Body of pancreas (tissue), 4 donors: Measurements from ENCODE around the gene KLHL36.

Experiments
- CTCF ChIP-seq, 7 experiments: fragments of 450-650 bp in 4 of 7; fragments of 200-600 bp in 3 of 7; sonication (generic) in 3 of 7; IDR thresholded peaks; one replicate each; pipeline ENCODE4 v1.5.1; 2016 to 2019; ENCODE audit warnings: antibody characterized with exemption in 7 of 7
- POLR2A ChIP-seq, 3 donors: fragments of 450-650 bp; IDR thresholded peaks; one replicate each; pipeline ENCODE4 v1.6.1; 2016; ENCODE audit warnings: antibody characterized with exemption in 3 of 3, mild to moderate bottlenecking in 2 of 3

- TF ChIP-seq CTCF (IDR thresholded peaks at IDR 0.05) (no peak), POLR2A (IDR thresholded peaks at IDR 0.05) (no peak)
These were observed 31.8 kb upstream of the KLHL36 start for GRCh38 chr16:84616515-84616914.
